SKM-1 (cell line): ENCODE data around the gene PLXNC1.
A peak's percentile ranks its signal among the peaks of the same experiment; 100 is the strongest.

Source experiments
- DNase-seq: peaks from one replicate; lab custom pipeline; 2025; ENCODE audit not compliant: unreplicated experiment; lab: John Stamatoyannopoulos, UW

The PLXNC1 gene

DNA sequence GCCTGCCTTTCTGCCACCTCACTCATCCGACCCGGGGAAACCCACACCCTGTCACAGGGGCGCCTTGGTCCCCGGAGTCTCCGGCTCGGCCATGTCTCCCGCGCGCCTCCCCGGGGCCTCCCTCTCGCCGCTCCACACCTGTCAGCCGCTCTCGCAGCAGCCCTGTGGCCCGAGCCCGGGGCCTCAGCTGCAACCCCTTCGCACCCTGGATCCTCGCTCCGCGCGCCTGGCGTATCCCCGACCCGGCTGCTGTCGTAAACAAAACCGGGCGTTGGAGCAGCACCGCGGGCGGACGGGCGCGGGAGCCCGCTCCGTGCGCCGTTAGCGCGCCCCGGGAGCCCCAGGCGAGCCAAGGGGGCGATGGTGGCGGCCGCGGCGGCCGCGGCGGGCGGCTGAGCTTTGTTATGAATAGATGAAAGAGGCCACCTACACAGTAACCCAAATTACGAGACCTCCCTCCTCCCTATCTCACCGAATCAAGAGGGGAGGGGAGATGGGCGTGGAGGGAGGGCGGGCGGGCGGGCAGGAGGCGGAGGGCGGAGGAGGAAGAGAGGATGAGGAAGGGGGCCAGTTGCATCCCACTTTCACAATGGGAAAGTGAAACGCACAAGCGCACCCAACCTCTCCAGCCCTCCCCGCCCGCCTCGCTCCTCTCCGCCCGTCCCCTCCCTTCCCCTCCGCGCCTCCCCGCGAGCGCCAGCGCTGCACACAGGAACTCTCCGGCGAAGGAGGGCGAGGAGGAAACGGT, at the start of gene PLXNC1:
Gene PLXNC1, plus strand, starts transcription at position 587 of the 748 bp plus-strand sequence. CDS start 395 bp downstream, outside the sequence.
- no peak for DNase-seq

DNA sequence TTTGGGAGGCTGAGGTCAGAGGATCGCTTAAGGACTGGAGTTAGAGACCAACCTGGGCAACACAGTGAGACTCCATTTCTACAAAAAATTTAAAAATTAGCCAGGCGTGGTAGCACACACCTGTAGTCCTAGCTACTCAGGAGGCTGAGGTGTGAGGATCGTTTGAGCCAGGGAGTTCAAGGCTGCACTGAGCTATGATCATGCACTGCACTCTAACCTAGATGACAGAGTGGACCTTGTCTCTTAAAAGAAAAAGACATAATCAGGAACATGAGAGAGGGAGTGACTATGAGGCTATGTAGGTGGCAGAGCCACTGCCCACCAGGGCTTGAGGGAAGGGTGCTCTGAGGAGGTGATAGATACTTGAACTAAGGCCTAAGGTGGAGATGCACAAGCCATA, 49.2 kb upstream of the PLXNC1 start:
- DNase-seq, result no peak

DNA sequence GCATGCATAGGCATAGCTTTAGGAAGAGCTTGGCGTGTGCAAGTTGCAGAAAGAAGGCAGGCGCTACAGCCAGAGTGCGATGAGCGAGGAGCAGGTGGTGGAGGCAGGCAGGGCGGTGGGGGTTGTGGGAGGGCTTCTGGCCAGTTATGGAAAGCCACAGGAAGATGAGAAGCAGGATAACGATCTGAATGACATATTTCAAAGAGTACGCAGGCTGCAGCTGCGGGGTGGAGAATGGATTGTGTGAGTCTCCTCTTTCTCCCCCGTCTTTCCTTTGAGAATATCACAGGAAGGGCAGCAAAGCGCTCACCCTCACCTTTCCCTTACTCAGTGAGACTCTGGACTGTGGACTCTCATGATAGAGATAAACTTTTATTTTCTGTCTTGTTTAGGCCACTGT, 48.7 kb upstream of the PLXNC1 start:
- no peak for DNase-seq

DNA sequence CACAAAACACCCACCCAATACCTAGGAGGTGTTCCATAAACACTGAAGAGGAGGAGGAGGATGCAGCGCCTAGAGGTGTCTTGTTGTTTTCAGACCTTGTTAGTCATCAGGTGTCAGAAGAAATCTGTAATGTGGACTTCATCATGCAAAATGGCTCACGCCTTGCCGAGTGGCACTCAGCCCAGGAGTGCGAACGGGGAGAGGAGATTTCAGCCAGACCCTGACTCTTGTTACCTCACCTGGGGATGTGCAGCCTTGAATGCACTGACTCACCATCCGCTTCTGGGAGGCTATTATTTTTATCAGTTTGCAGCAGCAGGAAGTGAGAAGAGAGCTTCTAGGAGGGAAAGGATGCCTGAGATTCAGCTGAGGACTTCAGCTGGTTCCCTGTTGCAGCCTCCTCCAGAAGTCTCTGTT, 48.2 kb upstream of the PLXNC1 start:
- no peak for DNase-seq

DNA sequence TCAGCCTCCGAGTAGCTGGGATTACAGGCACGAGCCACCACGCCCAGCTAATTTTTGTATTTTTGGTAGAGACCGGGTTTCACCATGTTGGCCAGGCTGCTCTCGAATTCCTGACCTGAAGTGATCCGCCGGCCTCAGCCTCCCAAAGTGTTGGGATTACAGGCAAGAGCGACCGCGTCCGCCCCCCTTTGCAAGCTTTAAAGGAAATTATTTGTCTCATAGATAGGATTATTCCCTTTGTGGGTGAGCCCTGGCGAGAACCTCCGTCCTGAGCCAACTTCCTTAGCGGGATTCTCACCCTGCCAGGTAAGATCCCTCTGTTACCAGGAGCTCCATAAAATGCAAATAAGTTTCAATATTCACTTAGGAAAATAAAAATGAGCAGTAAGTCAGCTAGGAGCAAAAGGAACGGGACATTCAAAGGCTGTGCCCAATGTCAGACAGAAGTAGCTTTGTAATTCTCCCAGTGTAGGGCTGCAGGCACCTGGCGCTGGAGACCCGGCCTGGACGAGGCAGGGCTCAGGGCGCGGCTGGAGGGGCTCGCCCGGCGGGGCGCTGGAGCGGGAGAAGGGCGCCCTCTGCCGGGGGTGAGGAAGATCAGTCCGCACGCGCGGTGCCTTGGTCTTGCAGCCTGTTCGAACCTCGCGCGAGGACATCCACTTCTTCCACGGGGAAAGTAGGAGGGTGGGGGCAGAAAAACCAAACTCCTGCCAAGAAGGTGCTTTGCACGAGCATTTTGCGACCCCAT, 47.2 kb upstream of the PLXNC1 start:
- DNase-seq, result peak; percentile 7

DNA sequence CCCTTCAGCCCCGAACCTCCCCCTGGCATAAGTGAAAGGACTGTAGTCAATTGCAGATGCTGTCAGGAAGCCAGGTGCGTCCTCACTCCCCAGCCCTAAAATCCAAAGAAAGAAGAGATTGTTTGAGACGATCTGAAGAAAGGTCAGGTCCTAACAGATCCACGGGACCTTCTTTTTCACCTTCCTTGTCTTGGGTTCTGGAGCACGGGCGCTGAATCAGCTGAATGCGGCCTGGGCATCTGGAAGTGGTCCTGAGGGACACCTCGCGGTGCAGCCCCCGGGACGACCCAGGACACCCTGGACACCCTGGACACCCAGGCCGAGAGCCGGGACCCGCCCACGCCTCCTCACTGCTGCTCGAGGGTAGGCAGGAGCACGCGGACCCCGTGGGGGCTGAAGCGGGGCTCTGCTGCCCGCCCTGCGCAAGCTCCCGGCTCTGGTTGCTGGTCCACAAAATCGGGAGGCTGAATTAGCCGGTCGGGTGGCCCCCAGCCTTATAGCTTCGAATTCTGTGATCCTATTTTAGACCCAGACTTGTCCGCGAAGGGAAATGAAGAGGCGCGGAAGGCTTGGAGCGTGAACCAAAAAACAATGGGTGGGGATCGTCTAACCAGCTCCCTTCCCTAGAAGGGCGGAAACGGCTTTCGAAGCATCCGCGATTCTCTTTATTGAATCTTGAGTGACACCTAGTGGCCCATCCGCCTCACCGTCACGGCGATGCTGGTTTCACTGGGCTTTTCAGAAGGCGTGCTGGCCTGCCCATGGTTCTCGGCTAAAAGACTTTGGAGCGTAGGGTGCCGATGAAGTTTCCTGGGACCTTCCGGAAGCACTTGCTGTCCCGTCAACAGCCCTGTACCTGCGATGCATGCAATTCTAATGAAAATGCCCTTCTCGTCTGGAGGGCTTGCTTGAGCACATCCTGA, 46.4 kb upstream of the PLXNC1 start:
- DNase-seq, result peak; percentile 41

DNA sequence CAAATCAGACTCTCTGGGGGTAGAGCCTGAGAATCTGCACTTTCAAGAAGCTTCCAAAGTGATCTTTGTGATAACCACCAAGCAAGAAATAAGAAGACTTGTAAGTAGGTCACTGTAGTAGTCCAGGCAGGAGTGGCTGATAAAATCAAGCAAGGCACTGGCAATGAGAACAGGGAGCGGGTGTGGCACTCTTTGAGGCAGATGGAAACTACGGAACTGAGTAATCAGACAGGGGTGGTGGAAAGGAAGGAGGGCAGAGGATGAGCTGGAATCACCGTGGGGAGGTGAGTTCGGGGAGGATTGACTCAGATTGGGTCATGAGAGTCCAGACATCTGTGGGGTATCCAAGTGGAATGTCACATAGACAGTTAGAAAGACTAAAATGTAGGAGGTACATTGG, 44.4 kb upstream of the PLXNC1 start:
- DNase-seq, result no peak

DNA sequence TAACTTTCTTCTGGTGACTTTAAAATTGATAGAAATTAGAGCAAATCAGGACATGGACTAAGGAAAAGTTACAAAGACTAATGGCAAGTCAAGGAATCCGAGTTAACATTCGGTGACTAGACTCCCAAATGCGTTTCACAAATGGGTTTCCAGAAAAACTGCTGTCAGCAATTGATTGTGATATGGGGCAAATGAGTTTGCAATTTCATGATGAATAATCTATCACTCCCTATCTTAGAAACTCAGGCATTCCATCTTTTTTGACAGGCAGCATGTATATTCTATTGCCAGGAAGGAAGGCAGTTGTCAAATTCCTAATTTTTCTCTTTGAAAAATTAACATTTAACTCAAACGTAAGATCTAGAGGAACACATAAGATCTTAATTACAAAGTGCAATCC, 40.5 kb upstream of the PLXNC1 start:
- no peak for DNase-seq

DNA sequence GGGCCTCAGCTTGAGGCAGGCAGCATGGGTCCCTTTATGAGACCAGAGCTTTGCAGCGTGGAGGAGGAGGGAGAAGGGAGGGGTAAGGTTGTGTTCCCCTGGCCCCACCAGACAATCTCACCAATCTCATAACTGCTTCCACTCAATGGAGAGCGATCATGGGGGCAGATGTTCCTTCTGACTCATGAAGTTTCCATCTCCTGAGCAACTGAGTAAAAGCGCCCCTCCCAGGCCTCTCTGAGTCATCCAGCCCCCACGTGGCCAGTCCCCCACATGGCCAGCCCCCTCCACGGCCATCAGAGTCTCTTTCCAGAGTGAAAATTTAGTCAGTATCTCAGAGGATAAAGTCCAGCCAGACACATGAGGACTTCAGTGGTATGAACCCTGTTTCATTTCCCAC, 39.2 kb upstream of the PLXNC1 start:
- no peak for DNase-seq

DNA sequence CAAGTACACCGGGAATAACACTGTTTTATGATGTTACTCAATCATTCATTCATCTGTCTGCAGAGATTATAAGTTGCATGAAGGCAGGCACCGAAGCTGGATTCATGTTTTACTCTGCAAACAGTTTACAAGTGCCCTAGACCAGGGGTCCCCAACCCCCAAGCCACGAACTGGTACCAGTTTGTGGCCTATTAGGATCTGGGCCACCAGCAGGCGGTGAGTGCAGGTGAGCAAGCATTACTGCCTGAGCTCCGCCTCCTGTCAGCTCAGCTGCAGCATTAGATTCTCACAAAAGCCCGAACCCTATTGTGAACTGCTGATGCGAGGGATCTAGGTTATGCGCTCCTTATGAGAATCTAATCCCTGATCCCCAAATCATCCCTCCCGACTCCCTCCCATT, 38.1 kb upstream of the PLXNC1 start:
- DNase-seq, result no peak

DNA sequence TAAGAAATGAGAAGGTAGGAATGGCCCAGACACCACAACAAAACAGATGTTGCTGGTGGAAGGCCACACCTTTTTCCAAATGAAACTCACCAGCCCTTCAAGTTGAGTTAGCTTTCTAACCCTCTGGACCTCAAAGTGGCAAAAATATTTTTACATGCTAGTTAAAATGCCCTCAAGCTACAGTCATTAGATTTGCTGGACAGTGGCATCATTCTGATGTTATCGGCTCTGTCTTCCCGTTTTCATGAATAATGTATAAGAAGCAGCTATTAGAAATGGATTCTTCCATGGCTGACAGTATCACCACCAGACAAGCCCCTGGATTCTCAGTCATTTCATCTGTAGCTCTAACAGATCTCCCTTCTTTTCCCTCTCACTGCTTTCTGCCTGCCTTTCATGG, 37.1 kb upstream of the PLXNC1 start:
- DNase-seq, result no peak

DNA sequence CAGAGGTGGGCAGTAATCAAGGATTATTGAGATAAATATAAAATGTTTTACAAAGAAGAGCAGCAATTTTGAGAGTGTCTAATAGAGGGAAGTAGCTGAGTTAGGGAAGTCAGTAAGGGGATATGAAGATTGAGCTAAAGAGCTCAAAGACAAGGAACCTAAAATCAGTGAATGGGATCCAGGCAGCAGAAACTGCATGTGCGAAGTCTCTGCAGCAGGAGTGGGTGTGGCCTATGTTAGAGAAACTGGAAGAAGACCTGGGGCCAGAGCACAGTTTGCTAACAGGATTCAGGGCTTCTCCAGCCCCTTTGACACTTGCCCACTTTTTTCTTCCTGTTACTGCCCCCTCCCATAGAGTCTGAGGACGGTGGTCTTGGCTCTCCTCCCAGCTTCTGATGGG, 36.3 kb upstream of the PLXNC1 start:
- no peak for DNase-seq

DNA sequence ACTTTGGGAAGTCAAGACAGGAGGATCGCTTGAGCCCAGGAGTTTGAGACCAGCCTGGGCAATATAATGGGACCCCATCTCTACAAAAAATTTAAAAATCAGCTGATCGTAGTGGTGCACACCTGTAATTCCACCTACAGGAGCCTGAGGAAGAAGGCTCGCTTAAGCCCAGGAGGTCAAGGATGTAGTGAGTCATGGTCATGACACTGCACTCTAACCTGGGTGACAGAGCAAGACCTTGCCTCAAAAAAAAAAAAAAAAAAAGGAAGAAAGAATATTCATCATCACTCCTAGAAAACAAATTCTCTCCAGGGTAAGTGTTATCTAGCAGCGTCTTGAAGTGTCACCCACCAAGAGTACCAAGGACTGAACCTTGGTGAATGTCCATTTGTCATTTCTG, 34.2 kb upstream of the PLXNC1 start:
- no peak for DNase-seq

DNA sequence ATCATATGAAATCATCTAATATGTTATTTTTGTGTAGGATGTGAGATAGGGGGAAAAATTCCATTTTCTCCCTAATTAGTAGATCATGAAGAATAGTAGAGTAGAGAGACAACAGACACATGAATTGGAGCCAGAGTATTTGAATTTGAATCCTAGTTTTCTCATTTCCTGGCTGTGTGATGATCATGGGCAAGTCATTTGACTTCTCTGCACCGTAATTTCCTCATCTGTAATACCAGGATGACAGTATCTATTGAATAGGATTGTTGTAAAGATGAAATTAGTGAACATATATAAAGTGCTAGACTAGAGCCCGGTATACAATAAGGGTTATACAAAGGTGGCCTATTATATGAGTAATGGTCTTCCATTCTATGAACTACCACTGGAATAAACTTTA, 32.2 kb upstream of the PLXNC1 start:
- DNase-seq, result no peak

DNA sequence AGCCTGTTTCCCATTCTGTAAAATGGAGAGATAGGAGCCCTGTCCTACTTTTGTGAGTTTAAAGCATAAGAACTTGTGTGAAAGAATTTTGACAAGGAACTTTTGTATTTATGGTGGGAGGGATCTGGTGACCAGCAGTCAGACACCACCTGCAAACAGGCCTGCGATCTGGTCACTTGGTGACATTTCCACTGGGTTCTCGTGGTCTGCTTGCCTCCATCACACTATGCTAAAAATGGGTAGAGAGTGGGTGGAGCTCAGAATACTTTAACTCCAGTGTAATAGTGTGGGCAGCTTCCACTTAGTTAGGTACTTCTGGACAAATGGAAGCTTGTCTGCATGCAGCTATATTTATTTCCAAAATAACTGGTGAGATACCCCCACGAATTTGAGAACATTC, 26.5 kb upstream of the PLXNC1 start:
- no peak for DNase-seq

DNA sequence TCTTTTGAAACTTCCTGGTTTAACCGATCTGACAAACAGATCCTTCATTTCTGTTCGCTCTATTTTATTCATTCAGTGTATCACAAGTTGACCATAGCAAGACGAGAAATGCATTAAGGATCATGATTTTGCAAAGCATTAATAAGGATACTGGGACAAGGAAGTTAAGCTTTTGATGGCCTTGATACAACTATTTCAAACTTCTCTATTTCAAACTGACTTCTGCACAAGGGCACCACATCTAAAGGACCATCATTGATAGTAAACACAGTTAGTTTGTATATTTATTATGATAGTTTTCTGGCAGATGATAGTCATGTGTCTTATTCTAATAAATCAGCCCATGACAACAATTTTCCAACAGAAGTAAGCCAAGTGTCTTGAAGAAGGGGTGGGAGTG, 25.8 kb upstream of the PLXNC1 start:
- no peak for DNase-seq

DNA sequence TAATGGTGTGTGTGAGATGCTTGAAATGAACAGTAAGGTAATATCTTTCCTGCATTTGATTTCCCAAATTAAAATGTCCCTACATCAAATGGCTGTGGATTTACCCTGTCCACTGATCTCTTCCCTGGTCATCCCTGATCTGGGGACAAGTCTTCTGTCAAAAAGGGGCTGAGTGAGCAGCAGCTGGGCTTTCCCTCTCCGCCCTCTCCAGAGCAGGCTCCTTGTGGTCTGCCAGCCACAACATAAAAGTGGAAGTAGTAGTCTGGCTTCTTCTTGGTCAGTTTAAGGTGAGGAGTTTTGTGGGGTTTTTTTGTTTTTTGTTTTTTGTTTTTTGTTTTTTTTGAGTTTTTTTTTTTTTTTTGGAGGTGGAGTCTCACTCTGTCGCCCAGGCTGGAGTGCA, 25.2 kb upstream of the PLXNC1 start:
- DNase-seq, result peak; percentile 16

DNA sequence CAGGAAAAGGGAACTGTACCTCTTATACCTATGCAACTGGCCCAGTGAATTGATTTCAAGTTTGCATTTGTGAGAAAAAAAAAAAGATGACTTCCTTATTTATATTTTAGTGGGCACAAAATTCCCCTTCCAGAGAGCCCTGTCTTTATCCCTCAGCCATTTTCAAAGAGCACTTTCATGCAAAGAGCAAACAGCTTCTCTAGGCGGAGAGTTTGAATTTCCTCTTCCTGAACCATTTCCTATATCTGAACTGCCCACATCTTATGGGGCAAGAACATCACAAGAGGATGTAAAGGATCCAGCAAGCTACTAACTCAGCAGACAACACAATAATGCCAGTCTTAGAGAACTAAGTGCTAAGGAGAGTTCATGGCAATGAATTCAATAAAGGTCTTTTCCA, 22.3 kb upstream of the PLXNC1 start:
- DNase-seq, result peak; percentile 46

DNA sequence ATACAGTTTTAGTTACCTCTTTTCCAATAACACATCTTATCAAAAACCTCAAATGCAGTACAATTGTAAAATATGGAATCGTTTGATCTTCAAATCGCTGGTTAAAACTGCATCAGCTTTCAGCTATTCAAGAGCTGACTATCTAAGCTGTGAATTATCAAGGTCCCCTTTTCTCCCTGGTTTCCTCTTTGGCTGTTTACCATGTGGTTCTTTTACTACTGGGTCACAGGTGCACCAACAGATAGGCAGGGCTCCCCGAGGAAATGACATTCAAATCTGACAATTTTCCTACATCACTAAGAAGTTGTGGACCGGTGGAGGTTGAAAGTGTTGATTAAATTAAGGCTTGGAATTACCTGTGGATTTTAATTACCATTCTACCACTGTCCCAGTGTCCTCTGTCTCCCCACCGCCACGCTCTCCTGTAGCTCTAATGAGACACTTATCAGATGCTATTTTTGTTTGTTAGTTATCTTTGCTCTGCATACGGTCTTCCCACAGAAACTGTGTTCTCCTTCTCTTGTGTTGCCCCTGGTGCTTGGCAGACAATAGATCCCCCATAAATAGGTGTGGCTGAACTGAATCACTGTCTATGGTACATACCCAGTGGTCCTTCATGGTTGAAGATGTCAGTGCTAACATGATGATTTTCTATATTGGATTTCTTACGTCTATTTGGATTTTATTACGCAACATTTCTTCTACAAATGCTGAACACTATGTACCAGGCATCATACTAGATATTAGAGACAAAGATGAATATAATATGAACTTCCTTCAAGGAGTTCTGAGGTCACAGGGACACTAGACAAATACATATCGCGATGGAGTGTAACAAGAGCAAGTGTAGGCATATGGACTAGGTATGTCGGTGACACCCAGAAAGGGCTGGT, 20.9 kb upstream of the PLXNC1 start:
- no peak for DNase-seq

DNA sequence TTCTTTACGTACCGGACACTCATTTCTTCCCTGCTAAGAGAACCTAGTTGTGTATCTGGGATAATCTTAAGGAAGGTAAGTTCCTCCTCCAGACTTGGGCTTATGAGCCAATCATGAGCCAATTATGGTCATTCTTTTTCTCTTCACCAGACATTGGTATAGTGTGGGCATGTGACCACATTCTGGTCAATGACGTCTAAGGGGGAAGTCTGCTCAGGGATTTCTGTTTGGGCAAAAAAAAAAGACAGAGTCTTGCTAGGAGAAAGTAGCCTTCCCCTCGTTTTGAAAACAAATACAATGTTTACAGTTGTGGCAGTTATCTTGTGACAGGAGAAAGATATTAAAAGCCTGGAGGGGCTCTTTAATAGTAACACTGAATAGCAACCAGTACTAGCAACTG, 20.1 kb upstream of the PLXNC1 start:
- no peak for DNase-seq
